ACHN (cell line): Measurements from ENCODE around the gene POLR1C.
"Not testable (repeated sequence)": the region's sequence is repeated elsewhere in the genome, so short reads cannot be mapped to it uniquely, and the experiment has no call there.

ENCODE experiments used
- DNase-seq: peaks from one replicate; pipeline ENCODE4 v3.0.0-alpha.2; 2015
- in situ Hi-C: cut with HindIII; loops from 2 replicates; pipeline ENCODE4 v1.10.0; 2017; ENCODE audit warnings: low sequenced_read_pairs, low pct_ligation_motif_present, low pct_unique_long_range_greater_than_20kb

The POLR1C gene

GRCh38 chr6:43516697-43517504 is at the start of gene POLR1C, which contains the start of gene YIPF3:
POLR1C (plus strand) TSS chr6:43517089; CDS start chr6:43517110, 21 bp downstream.
YIPF3 (minus strand) TSS chr6:43516926; CDS start chr6:43516807, 119 bp downstream.
- in situ Hi-C loops, result no loop called here

GRCh38 chr6:43467265-43467664 is 49.6 kb upstream of the POLR1C start:
- DNase-seq, in situ Hi-C loops: not testable (repeated sequence)

More at GRCh38 chr6:43516697-43517504, at the start of gene POLR1C, which contains the start of gene YIPF3:
- DNase-seq, result peak; percentile 97

GRCh38 chr6:43467752-43468151 is 49.1 kb upstream of the POLR1C start:
- in situ Hi-C loops, result no loop called here
- no peak for DNase-seq

- in situ Hi-C loops, result no loop called here
- DNase-seq, result no peak
Measured at GRCh38 chr6:43468240-43468639, 48.6 kb upstream of the POLR1C start.

GRCh38 chr6:43468748-43469681 is 47.9 kb upstream of the POLR1C start:
- in situ Hi-C loops, result no loop called here
- DNase-seq, result no peak

- in situ Hi-C loops, result no loop called here
- no peak for DNase-seq
Measured at GRCh38 chr6:43469947-43470346, 46.9 kb upstream of the POLR1C start.

- in situ Hi-C loops, result no loop called here
- no peak for DNase-seq
Measured at GRCh38 chr6:43471399-43471798, 45.5 kb upstream of the POLR1C start.

- in situ Hi-C loops, result no loop called here
- no peak for DNase-seq
Measured at GRCh38 chr6:43472515-43472914, 44.4 kb upstream of the POLR1C start.

- no peak for DNase-seq
- in situ Hi-C loops, result no loop called here
Measured at GRCh38 chr6:43475516-43475915, 41.4 kb upstream of the POLR1C start.

- in situ Hi-C loops, result no loop called here
- no peak for DNase-seq
Measured at GRCh38 chr6:43476746-43477145, 40.1 kb upstream of the POLR1C start.

GRCh38 chr6:43477235-43478007 is 39.5 kb upstream of the POLR1C start, which contains the start of gene TJAP1:
TJAP1 (plus strand) TSS chr6:43477570; CDS start chr6:43499002, 21,432 bp downstream.
- peak; percentile 87 for DNase-seq
- in situ Hi-C loops, result no loop called here

- DNase-seq, result no peak
- in situ Hi-C loops, result no loop called here
Measured at GRCh38 chr6:43478008-43478372, 38.9 kb upstream of the POLR1C start.

- peak; percentile 15 for DNase-seq
- in situ Hi-C loops, result no loop called here
Measured at GRCh38 chr6:43481075-43481474, 35.8 kb upstream of the POLR1C start.

- in situ Hi-C loops, result no loop called here
- DNase-seq, result no peak
Measured at GRCh38 chr6:43481591-43482236, 35.2 kb upstream of the POLR1C start.

- DNase-seq, result no peak
- in situ Hi-C loops, result no loop called here
Measured at GRCh38 chr6:43488667-43489276, 28.1 kb upstream of the POLR1C start.

- in situ Hi-C loops, result no loop called here
- DNase-seq, result no peak
Measured at GRCh38 chr6:43489277-43490072, 27.4 kb upstream of the POLR1C start.

GRCh38 chr6:43490523-43490939 is 26.4 kb upstream of the POLR1C start:
- no peak for DNase-seq

More at GRCh38 chr6:43490523-43490939, 26.4 kb upstream of the POLR1C start:
- in situ Hi-C loops, result no loop called here
